ENCODE measurements around the gene TSHR.

GRCh38 chr14:81192594-81192993, 237.2 kb downstream of the TSHR start:
- TF ChIP-seq CTCF (IDR thresholded peaks at IDR 0.05; ENCODE audit: poor library complexity) (no peak), EZH2 (IDR thresholded peaks at IDR 0.05; ENCODE audit: borderline replicate concordance) (no peak)
